Spleen (tissue), 11 donors: Measurements from ENCODE around the gene EGFLAM. TPM values are rescaled to one million over a fixed set of nuclear protein-coding genes. Genes with fewer than 3 reads are reported as not detected.

Experiments used
- DNase-seq: peaks from one replicate; pipeline ENCODE4 v3.0.0-alpha.2; 2020
- H3K27ac ChIP-seq, 8 donors: fragments of 200-600 bp; sonication (generic) in 7 of 8; 1 replicate in 4 of 8; 2 replicates in 4 of 8; pipeline versions ENCODE4 v1.5.0 to v1.8.0; 2016 to 2021; ENCODE audit warnings: inconsistent platforms in 4 of 8, mild to moderate bottlenecking in 4 of 8, moderate library complexity in 1 of 8
- H3K27me3 ChIP-seq, 7 donors: fragments of 200-600 bp; sonication (generic) in 6 of 7; replicated peaks in 1 of 7; 1 replicate in 4 of 7; 2 replicates in 3 of 7; pipeline versions ENCODE4 v1.5.0 to v1.8.0; 2016 to 2021; ENCODE audit warnings: inconsistent platforms in 3 of 7, mild to moderate bottlenecking in 1 of 7
- H3K36me3 ChIP-seq, 6 donors: fragments of 200-600 bp; sonication (generic) in 5 of 6; 1 replicate in 4 of 6; 2 replicates in 2 of 6; pipeline versions ENCODE4 v1.5.0 to v1.8.0; 2016 to 2021; ENCODE audit warnings: inconsistent platforms in 2 of 6
- H3K4me1 ChIP-seq, 6 donors: fragments of 200-600 bp; sonication (generic) in 5 of 6; 1 replicate in 3 of 6; 2 replicates in 3 of 6; pipeline versions ENCODE4 v1.5.0 to v1.8.0; 2016 to 2021; ENCODE audit warnings: inconsistent platforms in 3 of 6
- H3K4me3 ChIP-seq, 8 donors: fragments of 200-600 bp; sonication (generic) in 7 of 8; 1 replicate in 4 of 8; 2 replicates in 4 of 8; pipeline versions ENCODE4 v1.5.0 to v1.8.0; 2016 to 2021; ENCODE audit warnings: inconsistent platforms in 4 of 8, mild to moderate bottlenecking in 4 of 8, moderate library complexity in 2 of 8
- H3K9me3 ChIP-seq, 8 donors: fragments of 200-600 bp; sonication (generic) in 7 of 8; 1 replicate in 4 of 8; 2 replicates in 4 of 8; pipeline versions ENCODE4 v1.5.0 to v1.8.0; 2016 to 2021; ENCODE audit warnings: inconsistent platforms in 4 of 8
- CTCF ChIP-seq, 11 experiments: fragments of 200-600 bp in 7 of 11; fragments of 450-650 bp in 4 of 11; sonication (generic) in 4 of 11; IDR thresholded peaks in 8 of 11; conservative IDR thresholded peaks in 3 of 11; 1 replicate in 7 of 11; 2 replicates in 4 of 11; pipeline versions ENCODE4 v1.4.0 to v1.8.0; 2016 to 2021; ENCODE audit warnings: antibody characterized with exemption in 11 of 11, inconsistent platforms in 4 of 11, mild to moderate bottlenecking in 1 of 11
- POLR2A ChIP-seq, 3 donors: fragments of 450-650 bp; IDR thresholded peaks; one replicate each; pipeline ENCODE4 v1.5.1; 2017; ENCODE audit warnings: antibody characterized with exemption in 3 of 3, mild to moderate bottlenecking in 1 of 3
- POLR2AphosphoS5 ChIP-seq, 3 donors: sonication (generic); formaldehyde crosslinking; IDR thresholded peaks; one replicate each; pipeline ENCODE4 v1.5.1; 2017; ENCODE audit warnings: antibody characterized with exemption in 3 of 3
- WGBS, 5 donors: extraction: QIAGEN DNeasy Blood & Tissue Kit in 3 of 5; methylation state at CpG; one replicate each; pipeline versions ENCODE4 v1.1.5 to v1.1.7; 2013 to 2018; 5-methylcytosine and 5-hydroxymethylcytosine counted together
- intact Hi-C: fragments of 100-400 bp; cut with DNase I; formaldehyde crosslinking; loops from one replicate; pipeline ENCODE4 v1.15.0; 2023; ENCODE audit warnings: low total_unique reads
- polyA plus RNA-seq, 3 donors: library from polyadenylated mRNA; stranded (reverse); fragments of 200-250 nt; gene quantifications; one replicate each; pipeline ENCODE4 v1.2.1, GENCODE V29; 2013
- total RNA-seq, 7 donors: library from RNA; depleted of rRNA in 3 of 7; stranded (reverse); fragments of >200 nt in 3 of 7; fragmentation: NEBNext Ultra II Directional in 4 of 7; extraction: Animal tissue kit (Norgen Biotek cat#: 25700) in 4 of 7; gene quantifications; one replicate each; pipeline versions ENCODE4 v1.1.0 to v1.2.1, GENCODE V29; 2016 to 2021
- donor health status: healthy with polysubstance abuse.
- donor health status: DM: no; HTN: no; CAD: no; lungs with moderate emphysema.
- donor health status: DM: no; HTN: no; CAD: no.
- donor health status: Bipolar disorder and iron deficiency.
- donor health status: healthy.
- donor health status: DM: no; HTN: no; CAD: no.
- donor health status: DM: yes; HTN: yes; CAD: no.

Gene EGFLAM
- total and polyA plus RNA-seq, 10 donors = 6.0 to 16.8 (median 10.9) TPM

GRCh38 chr5:38289457-38289856 lies 31.1 kb downstream of the EGFLAM start:
- Histone ChIP-seq H3K4me1 (no peaks in the 10 kb centered on the region), H3K27ac (no peak overlapping the region), H3K36me3 (no peaks in the 10 kb centered on the region), H3K4me3 (no peak overlapping the region), H3K27me3 (no peaks in the 10 kb centered on the region), H3K9me3 (no peaks in the 10 kb centered on the region)
- TF ChIP-seq POLR2A (IDR thresholded peaks at IDR 0.05) = no peak
- WGBS, 5 donors = 86 to 94% (median 91%) methylated on average over 4 of the region's 4 CpGs
- intact Hi-C loops = no loop called here
- DNase-seq = no peak

GRCh38 chr5:38290028-38290653 lies 31.8 kb downstream of the EGFLAM start:
- H3K27ac ChIP-seq = no peak overlapping the region
- no peak for DNase-seq
- H3K9me3 ChIP-seq = no peaks in the 10 kb centered on the region
- 64 to 83% (median 75%) methylated on average over 8 of the region's 8 CpGs for WGBS, 5 donors
- no peak overlapping the region for H3K4me3 ChIP-seq
- H3K36me3 ChIP-seq = no peaks in the 10 kb centered on the region
- H3K4me1 ChIP-seq = no peaks in the 10 kb centered on the region
- intact Hi-C loops = no loop called here
- no peak for TF ChIP-seq POLR2AphosphoS5 (IDR thresholded peaks at IDR 0.05)
- no peak for TF ChIP-seq CTCF (IDR thresholded peaks at IDR 0.05 in 8 of 11, conservative IDR thresholded peaks at IDR 0.05 in 3 of 11)
- no peak for TF ChIP-seq POLR2A (IDR thresholded peaks at IDR 0.05)
- no peaks in the 10 kb centered on the region for H3K27me3 ChIP-seq

GRCh38 chr5:38291355-38291754 lies 33.0 kb downstream of the EGFLAM start:
- 37 to 58% (median 45%) methylated on average over 2 of the region's 2 CpGs for WGBS, 5 donors
- DNase-seq = no peak
- Histone ChIP-seq H3K27me3 (no peaks in the 10 kb centered on the region), H3K9me3 (no peaks in the 10 kb centered on the region), H3K4me3 (no peak overlapping the region), H3K4me1 (no peaks in the 10 kb centered on the region), H3K27ac (no peak overlapping the region), H3K36me3 (no peaks in the 10 kb centered on the region)
- intact Hi-C loops = no loop called here
- TF ChIP-seq POLR2A (IDR thresholded peaks at IDR 0.05) = no peak
- TF ChIP-seq CTCF (IDR thresholded peaks at IDR 0.05 in 8 of 11, conservative IDR thresholded peaks at IDR 0.05 in 3 of 11) = no peak
- TF ChIP-seq POLR2AphosphoS5 (IDR thresholded peaks at IDR 0.05) = no peak

GRCh38 chr5:38292228-38292627 lies 33.9 kb downstream of the EGFLAM start:
- 79 to 91% (median 83%) methylated on average over 3 of the region's 3 CpGs for WGBS, 5 donors
- TF ChIP-seq CTCF (IDR thresholded peaks at IDR 0.05 in 8 of 11, conservative IDR thresholded peaks at IDR 0.05 in 3 of 11) (no peak), POLR2AphosphoS5 (IDR thresholded peaks at IDR 0.05) (no peak), POLR2A (IDR thresholded peaks at IDR 0.05) (no peak)
- Histone ChIP-seq H3K9me3 (no peaks in the 10 kb centered on the region), H3K4me3 (no peak overlapping the region), H3K27me3 (no peaks in the 10 kb centered on the region), H3K4me1 (no peaks in the 10 kb centered on the region), H3K36me3 (no peaks in the 10 kb centered on the region), H3K27ac (no peak overlapping the region)
- intact Hi-C loops = no loop called here
- no peak for DNase-seq

GRCh38 chr5:38295751-38296150 lies 37.4 kb downstream of the EGFLAM start:
- Histone ChIP-seq H3K36me3 (no peaks in the 10 kb centered on the region), H3K27ac (no peak overlapping the region), H3K27me3 (no peaks in the 10 kb centered on the region), H3K4me1 (no peaks in the 10 kb centered on the region), H3K4me3 (no peak overlapping the region), H3K9me3 (no peaks in the 10 kb centered on the region)
- intact Hi-C loops = no loop called here
- TF ChIP-seq POLR2AphosphoS5 (IDR thresholded peaks at IDR 0.05) (no peak), CTCF (IDR thresholded peaks at IDR 0.05 in 8 of 11, conservative IDR thresholded peaks at IDR 0.05 in 3 of 11) (no peak), POLR2A (IDR thresholded peaks at IDR 0.05) (no peak)
- no peak for DNase-seq
- WGBS, 5 donors = 75 to 91% (median 90%) methylated on average over 2 of the region's 2 CpGs
